Loucy (cell line): ENCODE results near the gene PPFIA1.

ENCODE experiments used
- CTCF ChIP-seq: fragments of 200-600 bp; sonication (generic); conservative IDR thresholded peaks from 2 replicates; pipeline ENCODE4 v1.5.1; 2014; ENCODE audit warnings: mild to moderate bottlenecking, antibody characterized with exemption, low read length
- EZH2phosphoT487 ChIP-seq: fragments of 200-600 bp; IDR thresholded peaks from 2 replicates; pipeline ENCODE4 v1.6.1; 2018; ENCODE audit warnings: antibody characterized with exemption, mild to moderate bottlenecking, moderate library complexity, borderline replicate concordance

- TF ChIP-seq CTCF (no peak), EZH2phosphoT487 (no peak)
These were observed 31.4 kb downstream of the PPFIA1 start for GRCh38 chr11:70301721-70302418.
